Embryonic facial prominence (tissue), 1 donor: ENCODE measurements around the gene SKP1.

Experiments
- DNase-seq: peaks from one replicate; pipeline ENCODE4 v3.0.0-alpha.2; 2016; ENCODE audit errors: extremely low spot score

SKP1 gene

GRCh38 chr5:134130239-134130945 is 46.4 kb downstream of the SKP1 start:
- no peak for DNase-seq

GRCh38 chr5:134129411-134130238 is 47.1 kb downstream of the SKP1 start:
- DNase-seq: no peak

GRCh38 chr5:134128648-134128995 is 48.1 kb downstream of the SKP1 start:
- no peak for DNase-seq

GRCh38 chr5:134127988-134128647 is 48.6 kb downstream of the SKP1 start:
- no peak for DNase-seq

- DNase-seq: no peak
These were observed 49.3 kb downstream of the SKP1 start for GRCh38 chr5:134127376-134127861.

- no peak for DNase-seq
These were observed 51.4 kb downstream of the SKP1 start for GRCh38 chr5:134125039-134126015.

GRCh38 chr5:134124289-134125038 is 52.3 kb downstream of the SKP1 start:
- DNase-seq: no peak

GRCh38 chr5:134123360-134123759 is 53.4 kb downstream of the SKP1 start:
- no peak for DNase-seq

- DNase-seq: no peak
These were observed 54.2 kb downstream of the SKP1 start for GRCh38 chr5:134122530-134122929.

GRCh38 chr5:134120386-134121138 is 56.2 kb downstream of the SKP1 start:
- DNase-seq: no peak

GRCh38 chr5:134119720-134120119 is 57.0 kb downstream of the SKP1 start:
- DNase-seq: no peak

- DNase-seq: no peak
These were observed 58.4 kb downstream of the SKP1 start for GRCh38 chr5:134118212-134118835.

GRCh38 chr5:134116789-134117761 is 59.7 kb downstream of the SKP1 start:
- DNase-seq: no peak

- no peak for DNase-seq
These were observed 60.5 kb downstream of the SKP1 start for GRCh38 chr5:134116286-134116685.

GRCh38 chr5:134115806-134116175 is 61.0 kb downstream of the SKP1 start:
- no peak for DNase-seq

GRCh38 chr5:134114886-134115805 is 61.6 kb downstream of the SKP1 start:
- no peak for DNase-seq
